ENCODE measurements around the gene AGFG1. TPM values are rescaled to one million over a fixed set of nuclear protein-coding genes. Genes with fewer than 3 reads are reported as not detected.

The AGFG1 gene
- total RNA-seq, 1 experiment from 2014 or later = 119 TPM

DNA sequence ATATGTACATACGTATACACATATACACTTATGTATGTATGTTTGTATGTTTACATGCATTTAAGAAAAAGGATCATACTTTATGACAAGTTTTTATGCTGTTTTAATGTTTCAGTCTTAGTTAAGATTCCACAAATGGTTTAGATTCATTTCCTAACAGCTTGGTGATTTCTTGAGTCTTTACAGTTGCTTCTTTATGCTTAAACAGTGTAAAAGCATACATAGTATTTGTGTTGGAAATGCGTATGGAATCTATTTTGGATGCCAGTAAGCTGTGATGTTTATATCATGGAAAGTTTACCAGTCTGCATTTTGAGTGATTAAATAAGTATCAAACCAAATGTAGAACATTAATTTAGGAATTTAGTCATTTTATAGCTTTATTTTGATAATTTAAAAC is 55.4 kb downstream of the AGFG1 start:
- intact Hi-C loops (cut with micrococcal nuclease; ENCODE audit: unreplicated experiment) = no loop called here
- Histone ChIP-seq H3K27me3 (ENCODE audit: insufficient read depth, low read depth) (no peaks in the 10 kb centered on the region), H4K20me1 (ENCODE audit: insufficient read depth) (peaks cover 27% of the 10 kb centered on the region), H3F3A (ENCODE audit: insufficient read depth, low read depth) (peaks cover 61% of the 10 kb centered on the region), H3K4me2 (no peak overlapping the region), H3K36me3 (ENCODE audit: low read depth) (peaks cover 69% of the 10 kb centered on the region), H2AFZ (no peak overlapping the region), H3K27ac (no peak overlapping the region), H3K9me3 (ENCODE audit: insufficient read depth, low read depth) (no peaks in the 10 kb centered on the region), H3K79me2 (ENCODE audit: low read depth) (peaks cover 53% of the 10 kb centered on the region), H3K4me1 (replicated peaks; ENCODE audit: insufficient read depth) (no peaks in the 10 kb centered on the region), H3K9me2 (ENCODE audit: insufficient read depth) (no peaks in the 10 kb centered on the region), H3K4me3 (no peak overlapping the region)
- CTCF ChIA-PET = no interaction called here
- no peak for TF ChIP-seq EZH2 (IDR thresholded peaks at IDR 0.05; ENCODE audit: low read depth)
- TF ChIP-seq CTCF (conservative IDR thresholded peaks at IDR 0.05) = no peak
- no TSS peak for BruUV-seq (replicated peaks)
- POLR2A ChIA-PET (ENCODE audit: unreplicated experiment) = interaction anchor here (0.5 kb wide), 1 partner anchor 167 kb away, joined by 4 read pairs; no protein-coding TSS in a partner anchor
- DNase-seq = no peak

GRCh38 chr2:227528803-227529202 is 56.8 kb downstream of the AGFG1 start:
- Histone ChIP-seq H3K9me2 (ENCODE audit: insufficient read depth) (no peaks in the 10 kb centered on the region), H3K79me2 (ENCODE audit: low read depth) (peaks cover 43% of the 10 kb centered on the region), H3K4me3 (no peak overlapping the region), H3K4me1 (replicated peaks; ENCODE audit: insufficient read depth) (no peaks in the 10 kb centered on the region), H3K4me2 (no peak overlapping the region), H3K36me3 (ENCODE audit: low read depth) (peaks cover 80% of the 10 kb centered on the region), H3K27ac (peak overlapping the region; percentile 16; the same call in 1 of the 2 replicates), H3F3A (ENCODE audit: insufficient read depth, low read depth) (peaks cover 72% of the 10 kb centered on the region), H4K20me1 (ENCODE audit: insufficient read depth) (peaks cover 20% of the 10 kb centered on the region), H2AFZ (no peak overlapping the region), H3K27me3 (ENCODE audit: insufficient read depth, low read depth) (no peaks in the 10 kb centered on the region), H3K9me3 (ENCODE audit: insufficient read depth, low read depth) (no peaks in the 10 kb centered on the region)
- ChIA-PET CTCF (no interaction called here), POLR2A (ENCODE audit: unreplicated experiment) (interaction anchor here (0.6 kb wide), 1 partner anchor 13 kb away, joined by 4 read pairs; no protein-coding TSS in a partner anchor)
- no TSS peak for BruUV-seq (replicated peaks)
- no peak for DNase-seq
- TF ChIP-seq EZH2 (IDR thresholded peaks at IDR 0.05; ENCODE audit: low read depth) = no peak
- no peak for TF ChIP-seq CTCF (conservative IDR thresholded peaks at IDR 0.05)
- intact Hi-C loops (cut with micrococcal nuclease; ENCODE audit: unreplicated experiment) = loop anchor here (1.0 kb wide), 1 partner anchor 26 kb away; no protein-coding TSS in a partner anchor

DNA sequence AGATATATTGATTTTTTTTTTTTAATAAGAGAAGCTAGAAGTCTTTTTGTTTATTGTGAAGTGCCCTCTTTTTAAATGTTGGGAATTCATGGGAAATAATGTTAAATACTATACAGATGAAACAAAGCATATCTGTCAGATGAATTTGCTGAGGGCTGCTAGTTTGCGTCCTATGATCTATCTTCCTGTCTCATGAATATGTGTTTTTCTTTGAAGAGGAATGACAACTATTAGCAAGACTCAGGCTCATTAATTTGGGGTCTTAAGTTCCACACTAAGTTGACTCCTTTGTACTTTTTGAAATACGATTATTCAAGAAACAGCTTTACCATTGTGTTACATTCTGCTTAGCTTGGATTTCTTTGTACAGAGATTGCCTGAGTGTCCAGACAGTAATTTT is 57.9 kb downstream of the AGFG1 start:
- Histone ChIP-seq H4K20me1 (ENCODE audit: insufficient read depth) (peaks cover 20% of the 10 kb centered on the region), H3F3A (ENCODE audit: insufficient read depth, low read depth) (peaks cover 65% of the 10 kb centered on the region), H3K4me2 (no peak overlapping the region), H3K27me3 (ENCODE audit: insufficient read depth, low read depth) (no peaks in the 10 kb centered on the region), H3K36me3 (ENCODE audit: low read depth) (peaks cover 80% of the 10 kb centered on the region), H3K9me3 (ENCODE audit: insufficient read depth, low read depth) (no peaks in the 10 kb centered on the region), H3K27ac (no peak overlapping the region), H3K4me1 (replicated peaks; ENCODE audit: insufficient read depth) (no peaks in the 10 kb centered on the region), H2AFZ (no peak overlapping the region), H3K9me2 (ENCODE audit: insufficient read depth) (no peaks in the 10 kb centered on the region), H3K79me2 (ENCODE audit: low read depth) (peaks cover 33% of the 10 kb centered on the region), H3K4me3 (no peak overlapping the region)
- DNase-seq = no peak
- TF ChIP-seq CTCF (conservative IDR thresholded peaks at IDR 0.05) (no peak), EZH2 (IDR thresholded peaks at IDR 0.05; ENCODE audit: low read depth) (no peak)
- CTCF ChIA-PET = interaction anchor here (0.6 kb wide), 1 partner anchor 58 kb away, joined by 4 read pairs; the partner anchor contains the start of gene AGFG1
- BruUV-seq (replicated peaks) = no TSS peak
- POLR2A ChIA-PET (ENCODE audit: unreplicated experiment) = interaction anchor here (0.6 kb wide), 1 partner anchor 50 kb away, joined by 8 read pairs; no protein-coding TSS in a partner anchor
- intact Hi-C loops (cut with micrococcal nuclease; ENCODE audit: unreplicated experiment) = loop anchor here (1.0 kb wide), 1 partner anchor 25 kb away; no protein-coding TSS in a partner anchor
